ENCODE measurements around the gene TMC6. TPM values are rescaled to one million over a fixed set of nuclear protein-coding genes. Genes with fewer than 3 reads are reported as not detected.

The TMC6 gene
- total and polyA plus RNA-seq, 2 of the 13 experiments (the other 11 are each of a cell fraction or from before 2014, with no cell fraction given): 48.4 to 99.1 TPM

DNA sequence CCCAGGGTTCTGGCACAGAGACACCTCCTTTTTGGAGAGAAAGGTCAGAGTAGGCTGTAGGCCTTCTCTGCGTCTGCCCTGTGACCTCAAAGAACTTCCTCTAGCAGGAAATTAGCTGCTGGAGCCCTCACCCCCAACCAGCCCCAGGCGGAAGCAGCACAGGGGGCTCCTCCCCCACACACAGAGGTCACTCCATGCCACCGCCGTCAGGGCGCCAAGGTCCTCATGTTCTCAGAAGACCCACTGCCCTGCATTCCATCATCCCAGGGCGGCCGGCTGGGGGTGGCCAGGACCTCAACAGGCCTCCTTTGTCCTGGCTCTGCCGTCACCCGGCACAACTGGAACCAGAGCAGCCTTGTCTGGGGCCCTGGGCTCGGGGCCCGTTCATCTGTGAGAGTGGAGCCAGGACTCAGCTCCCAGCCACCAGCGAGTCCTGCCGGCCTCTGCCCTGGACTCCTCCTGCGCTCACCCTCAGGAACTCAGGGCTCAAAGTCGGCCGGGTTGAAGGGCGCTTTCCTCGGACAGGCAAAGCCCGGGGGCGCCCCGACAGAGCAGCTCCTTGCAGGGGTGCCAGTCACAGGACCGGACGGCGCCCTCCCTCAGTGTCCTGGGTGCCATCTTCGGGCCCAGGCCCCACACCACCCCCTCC is 1.2 kb downstream of the TMC6 start (continued):
- TF ChIP-seq, protein P1, sequence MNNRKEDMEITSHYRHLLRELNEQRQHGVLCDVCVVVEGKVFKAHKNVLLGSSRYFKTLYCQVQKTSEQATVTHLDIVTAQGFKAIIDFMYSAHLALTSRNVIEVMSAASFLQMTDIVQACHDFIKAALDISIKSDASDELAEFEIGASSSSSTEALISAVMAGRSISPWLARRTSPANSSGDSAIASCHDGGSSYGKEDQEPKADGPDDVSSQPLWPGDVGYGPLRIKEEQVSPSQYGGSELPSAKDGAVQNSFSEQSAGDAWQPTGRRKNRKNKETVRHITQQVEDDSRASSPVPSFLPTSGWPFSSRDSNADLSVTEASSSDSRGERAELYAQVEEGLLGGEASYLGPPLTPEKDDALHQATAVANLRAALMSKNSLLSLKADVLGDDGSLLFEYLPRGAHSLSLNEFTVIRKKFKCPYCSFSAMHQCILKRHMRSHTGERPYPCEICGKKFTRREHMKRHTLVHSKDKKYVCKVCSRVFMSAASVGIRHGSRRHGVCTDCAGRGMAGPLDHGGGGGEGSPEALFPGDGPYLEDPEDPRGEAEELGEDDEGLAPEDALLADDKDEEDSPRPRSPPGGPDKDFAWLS (CRISPR knock-in tag; IDR thresholded peaks at IDR 0.05; ENCODE audit: borderline replicate concordance): peak; percentile 84; the same call in 1 of the 2 replicates
- TF ChIP-seq, protein P2, sequence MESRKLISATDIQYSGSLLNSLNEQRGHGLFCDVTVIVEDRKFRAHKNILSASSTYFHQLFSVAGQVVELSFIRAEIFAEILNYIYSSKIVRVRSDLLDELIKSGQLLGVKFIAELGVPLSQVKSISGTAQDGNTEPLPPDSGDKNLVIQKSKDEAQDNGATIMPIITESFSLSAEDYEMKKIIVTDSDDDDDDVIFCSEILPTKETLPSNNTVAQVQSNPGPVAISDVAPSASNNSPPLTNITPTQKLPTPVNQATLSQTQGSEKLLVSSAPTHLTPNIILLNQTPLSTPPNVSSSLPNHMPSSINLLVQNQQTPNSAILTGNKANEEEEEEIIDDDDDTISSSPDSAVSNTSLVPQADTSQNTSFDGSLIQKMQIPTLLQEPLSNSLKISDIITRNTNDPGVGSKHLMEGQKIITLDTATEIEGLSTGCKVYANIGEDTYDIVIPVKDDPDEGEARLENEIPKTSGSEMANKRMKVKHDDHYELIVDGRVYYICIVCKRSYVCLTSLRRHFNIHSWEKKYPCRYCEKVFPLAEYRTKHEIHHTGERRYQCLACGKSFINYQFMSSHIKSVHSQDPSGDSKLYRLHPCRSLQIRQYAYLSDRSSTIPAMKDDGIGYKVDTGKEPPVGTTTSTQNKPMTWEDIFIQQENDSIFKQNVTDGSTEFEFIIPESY (CRISPR knock-in tag; IDR thresholded peaks at IDR 0.05): 0 out of 2 replicates have a peak, but pooled peaks have one; percentile 32
- no peak for TF ChIP-seq CCDC6 (CRISPR knock-in tag; IDR thresholded peaks at IDR 0.05)
- TF ChIP-seq ISX (CRISPR knock-in tag; conservative IDR thresholded peaks at IDR 0.05): no peak
- TF ChIP-seq, protein P3, sequence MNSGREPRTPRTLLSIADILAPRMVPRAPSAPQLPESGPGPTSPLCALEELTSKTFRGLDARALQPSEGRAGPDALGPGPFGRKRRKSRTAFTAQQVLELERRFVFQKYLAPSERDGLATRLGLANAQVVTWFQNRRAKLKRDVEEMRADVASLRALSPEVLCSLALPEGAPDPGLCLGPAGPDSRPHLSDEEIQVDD (CRISPR knock-in tag; IDR thresholded peaks at IDR 0.05; ENCODE audit: borderline replicate concordance): no peak; the same call in 1 of the 2 replicates
- TF ChIP-seq ZNF615 (CRISPR knock-in tag; IDR thresholded peaks at IDR 0.05; ENCODE audit: borderline replicate concordance): no peak; the same call in 1 of the 2 replicates
- TF ChIP-seq SOX5 (CRISPR knock-in tag; IDR thresholded peaks at IDR 0.05; ENCODE audit: borderline replicate concordance): peak; percentile 67
- TF ChIP-seq PLRG1 (conservative IDR thresholded peaks at IDR 0.05): no peak
- no peak for TF ChIP-seq ZNF772 (CRISPR knock-in tag; IDR thresholded peaks at IDR 0.05)
- no peak for TF ChIP-seq TEAD2 (CRISPR knock-in tag; IDR thresholded peaks at IDR 0.05)
- TF ChIP-seq, protein P4, sequence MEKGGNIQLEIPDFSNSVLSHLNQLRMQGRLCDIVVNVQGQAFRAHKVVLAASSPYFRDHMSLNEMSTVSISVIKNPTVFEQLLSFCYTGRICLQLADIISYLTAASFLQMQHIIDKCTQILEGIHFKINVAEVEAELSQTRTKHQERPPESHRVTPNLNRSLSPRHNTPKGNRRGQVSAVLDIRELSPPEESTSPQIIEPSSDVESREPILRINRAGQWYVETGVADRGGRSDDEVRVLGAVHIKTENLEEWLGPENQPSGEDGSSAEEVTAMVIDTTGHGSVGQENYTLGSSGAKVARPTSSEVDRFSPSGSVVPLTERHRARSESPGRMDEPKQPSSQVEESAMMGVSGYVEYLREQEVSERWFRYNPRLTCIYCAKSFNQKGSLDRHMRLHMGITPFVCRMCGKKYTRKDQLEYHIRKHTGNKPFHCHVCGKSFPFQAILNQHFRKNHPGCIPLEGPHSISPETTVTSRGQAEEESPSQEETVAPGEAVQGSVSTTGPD (CRISPR knock-in tag; IDR thresholded peaks at IDR 0.05): no peak
- TF ChIP-seq ETV6 (CRISPR knock-in tag; conservative IDR thresholded peaks at IDR 0.05): peak; percentile 60; the same call in 1 of the 2 replicates
- no peak for TF ChIP-seq ARID2 (CRISPR knock-in tag; IDR thresholded peaks at IDR 0.05; ENCODE audit: borderline replicate concordance)
- TF ChIP-seq, protein P5, sequence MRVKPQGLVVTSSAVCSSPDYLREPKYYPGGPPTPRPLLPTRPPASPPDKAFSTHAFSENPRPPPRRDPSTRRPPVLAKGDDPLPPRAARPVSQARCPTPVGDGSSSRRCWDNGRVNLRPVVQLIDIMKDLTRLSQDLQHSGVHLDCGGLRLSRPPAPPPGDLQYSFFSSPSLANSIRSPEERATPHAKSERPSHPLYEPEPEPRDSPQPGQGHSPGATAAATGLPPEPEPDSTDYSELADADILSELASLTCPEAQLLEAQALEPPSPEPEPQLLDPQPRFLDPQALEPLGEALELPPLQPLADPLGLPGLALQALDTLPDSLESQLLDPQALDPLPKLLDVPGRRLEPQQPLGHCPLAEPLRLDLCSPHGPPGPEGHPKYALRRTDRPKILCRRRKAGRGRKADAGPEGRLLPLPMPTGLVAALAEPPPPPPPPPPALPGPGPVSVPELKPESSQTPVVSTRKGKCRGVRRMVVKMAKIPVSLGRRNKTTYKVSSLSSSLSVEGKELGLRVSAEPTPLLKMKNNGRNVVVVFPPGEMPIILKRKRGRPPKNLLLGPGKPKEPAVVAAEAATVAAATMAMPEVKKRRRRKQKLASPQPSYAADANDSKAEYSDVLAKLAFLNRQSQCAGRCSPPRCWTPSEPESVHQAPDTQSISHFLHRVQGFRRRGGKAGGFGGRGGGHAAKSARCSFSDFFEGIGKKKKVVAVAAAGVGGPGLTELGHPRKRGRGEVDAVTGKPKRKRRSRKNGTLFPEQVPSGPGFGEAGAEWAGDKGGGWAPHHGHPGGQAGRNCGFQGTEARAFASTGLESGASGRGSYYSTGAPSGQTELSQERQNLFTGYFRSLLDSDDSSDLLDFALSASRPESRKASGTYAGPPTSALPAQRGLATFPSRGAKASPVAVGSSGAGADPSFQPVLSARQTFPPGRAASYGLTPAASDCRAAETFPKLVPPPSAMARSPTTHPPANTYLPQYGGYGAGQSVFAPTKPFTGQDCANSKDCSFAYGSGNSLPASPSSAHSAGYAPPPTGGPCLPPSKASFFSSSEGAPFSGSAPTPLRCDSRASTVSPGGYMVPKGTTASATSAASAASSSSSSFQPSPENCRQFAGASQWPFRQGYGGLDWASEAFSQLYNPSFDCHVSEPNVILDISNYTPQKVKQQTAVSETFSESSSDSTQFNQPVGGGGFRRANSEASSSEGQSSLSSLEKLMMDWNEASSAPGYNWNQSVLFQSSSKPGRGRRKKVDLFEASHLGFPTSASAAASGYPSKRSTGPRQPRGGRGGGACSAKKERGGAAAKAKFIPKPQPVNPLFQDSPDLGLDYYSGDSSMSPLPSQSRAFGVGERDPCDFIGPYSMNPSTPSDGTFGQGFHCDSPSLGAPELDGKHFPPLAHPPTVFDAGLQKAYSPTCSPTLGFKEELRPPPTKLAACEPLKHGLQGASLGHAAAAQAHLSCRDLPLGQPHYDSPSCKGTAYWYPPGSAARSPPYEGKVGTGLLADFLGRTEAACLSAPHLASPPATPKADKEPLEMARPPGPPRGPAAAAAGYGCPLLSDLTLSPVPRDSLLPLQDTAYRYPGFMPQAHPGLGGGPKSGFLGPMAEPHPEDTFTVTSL (CRISPR knock-in tag; IDR thresholded peaks at IDR 0.05; ENCODE audit: borderline replicate concordance): no peak; the same call in none of the 2 replicates
- no peak for TF ChIP-seq MAFG (CRISPR knock-in tag; IDR thresholded peaks at IDR 0.05)

All from HepG2 (cell line).